GM21717 (cell line): ENCODE data around the gene RAB28.

Source experiments
- ATAC-seq: cut with Tn5 transposase; IDR thresholded peaks from one replicate; pipeline ENCODE4 v1.9.1; 2021; ENCODE audit warnings: mild to moderate bottlenecking, moderate library complexity; ENCODE audit not compliant: unreplicated experiment

The RAB28 gene

DNA sequence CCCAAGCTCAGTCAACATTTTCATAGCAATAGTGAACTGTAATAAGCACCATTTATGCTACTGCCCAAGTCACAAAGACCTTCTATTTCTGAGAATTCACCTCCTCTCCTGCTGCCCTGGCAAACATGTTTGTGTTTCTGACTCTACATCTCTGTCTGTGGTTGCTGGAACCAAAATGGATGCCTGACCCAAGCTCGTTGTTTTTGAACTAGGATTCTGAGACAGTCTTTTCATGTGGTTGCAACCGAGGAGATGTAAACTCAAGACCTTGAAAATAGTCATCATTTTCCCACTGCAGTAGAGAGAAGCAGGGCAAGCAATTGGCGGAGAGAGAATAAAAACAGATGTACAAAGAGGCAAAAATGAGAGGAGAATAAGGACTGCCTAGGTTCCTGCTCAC is 160.2 kb downstream of the RAB28 start:
- ATAC-seq: no peak

DNA sequence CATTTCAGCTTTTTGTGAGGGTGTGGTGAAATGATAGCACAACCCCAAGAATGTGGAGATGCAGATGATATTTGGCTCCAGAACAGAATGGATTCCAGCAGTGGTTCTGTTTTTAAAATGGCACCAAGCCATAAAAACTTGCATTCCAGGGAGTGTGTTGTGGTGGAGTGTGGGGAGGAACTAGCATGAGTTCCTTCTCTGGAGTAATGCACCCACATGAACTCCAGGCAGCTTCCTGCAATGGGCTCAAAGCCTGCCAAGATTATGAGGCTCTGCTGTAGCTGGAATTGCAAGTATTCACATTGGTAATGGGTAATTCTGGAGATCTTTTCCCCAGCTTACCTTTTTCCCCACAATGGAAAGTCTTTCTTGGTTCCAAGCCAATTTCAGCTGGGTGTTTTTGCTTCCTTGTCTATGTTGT is 161.4 kb downstream of the RAB28 start:
- ATAC-seq: no peak
